NCI-H748 treated with DMSO at 0.1 percent for 48 hours (cell line): Measurements from ENCODE around the gene TGDS.
"Not testable (repeated sequence)": the region's sequence is repeated elsewhere in the genome, so short reads cannot be mapped to it uniquely, and the experiment has no call there.

Experiments
- DNase-seq: peaks from one replicate; lab custom pipeline; 2025; lab: John Stamatoyannopoulos, UW

Gene TGDS

GRCh38 chr13:94552095-94552494 is 43.9 kb downstream of the TGDS start:
- DNase-seq: no peak

DNA sequence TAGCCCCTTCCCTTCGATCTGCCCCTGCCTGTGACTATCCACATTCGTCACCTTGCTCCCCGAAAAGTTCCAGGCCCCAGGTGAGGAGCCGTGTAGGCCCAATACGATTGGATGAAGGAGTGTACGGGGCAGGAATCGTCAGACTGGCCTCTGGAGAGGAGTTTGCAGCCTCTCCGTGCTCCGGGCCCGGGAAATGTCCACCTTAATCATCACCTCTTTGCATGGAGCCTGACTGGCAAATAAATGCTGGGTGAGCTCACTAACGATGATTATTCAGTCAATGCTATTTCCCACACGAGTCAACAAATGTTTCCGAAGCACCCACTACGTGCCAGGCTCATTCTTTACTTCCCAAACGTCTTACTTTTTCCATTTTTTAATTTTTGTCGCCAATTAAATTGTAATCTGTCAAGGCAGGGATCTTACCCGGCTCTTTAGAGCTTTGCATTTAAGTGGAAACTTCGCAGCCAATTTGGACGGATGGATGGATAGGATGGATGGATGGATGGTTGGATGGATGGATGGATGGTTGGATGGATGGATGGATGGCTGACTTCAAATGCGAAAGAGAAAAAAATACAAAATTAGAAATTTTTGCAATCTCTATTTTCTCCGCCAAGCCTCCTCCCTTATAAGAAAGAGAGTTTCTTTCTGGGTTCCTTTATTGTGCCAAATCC is 45.8 kb downstream of the TGDS start:
- peak; percentile 72 for DNase-seq

DNA sequence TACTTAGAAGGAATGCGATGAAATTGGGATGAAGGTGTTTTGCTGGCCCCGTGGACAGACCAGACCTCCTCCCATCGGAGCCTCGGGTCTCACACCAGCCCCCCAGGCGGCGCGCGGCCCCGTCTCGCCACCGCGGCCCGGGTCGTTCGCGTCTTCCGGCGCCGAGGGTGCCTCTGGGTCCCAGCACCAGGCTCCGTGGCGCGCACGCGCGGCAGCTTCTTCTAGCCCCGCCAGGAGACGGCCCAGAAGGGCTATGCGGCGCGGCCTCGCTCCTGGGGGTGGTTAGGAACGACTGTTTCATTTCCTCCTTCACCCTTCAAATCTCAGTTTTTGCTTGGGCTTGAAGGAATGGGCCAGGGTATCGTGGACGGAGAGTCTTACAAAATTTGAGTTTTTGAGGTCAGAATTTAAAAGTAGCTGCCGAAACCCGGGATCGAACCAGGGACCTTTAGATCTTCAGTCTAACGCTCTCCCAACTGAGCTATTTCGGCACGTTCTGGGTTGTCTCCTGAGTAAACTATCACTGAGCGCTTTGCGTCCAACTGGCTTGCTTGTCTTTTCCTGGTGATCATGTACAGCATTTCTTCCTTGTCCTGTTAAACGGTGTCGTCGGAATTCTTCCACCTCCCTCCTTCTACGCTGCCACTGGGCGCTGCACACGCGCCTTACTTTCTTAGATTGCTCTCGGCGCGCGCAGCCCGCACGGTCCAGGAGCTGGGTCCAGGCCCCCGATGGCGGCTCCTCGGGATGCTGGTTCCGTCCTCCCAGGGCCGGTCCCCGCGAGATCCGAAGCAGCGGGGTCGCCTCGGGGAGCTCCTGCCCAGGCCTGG is 46.5 kb downstream of the TGDS start:
- peak; percentile 90 for DNase-seq

- DNase-seq: peak; percentile 68
Measured at GRCh38 chr13:94548821-94549231, 47.1 kb downstream of the TGDS start.

DNA sequence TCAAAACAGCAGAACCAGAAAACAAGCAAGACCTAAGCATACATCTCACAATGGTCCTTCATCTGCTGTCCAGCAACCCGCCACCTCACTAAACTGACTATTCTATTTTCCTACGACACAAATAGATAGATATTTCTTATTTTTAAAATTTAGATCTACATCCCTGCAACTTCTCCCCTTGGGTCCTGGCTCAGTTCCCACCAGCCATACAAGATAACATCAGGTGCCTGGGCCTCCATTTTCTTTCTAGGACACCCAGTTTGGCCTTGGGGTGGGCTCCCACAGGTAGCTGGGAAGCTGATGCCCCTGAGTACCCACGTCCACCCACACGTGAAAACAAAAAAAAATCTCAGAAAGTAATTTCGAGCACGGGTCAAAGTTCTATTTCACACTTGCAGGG is 47.6 kb downstream of the TGDS start:
- no peak for DNase-seq

- no peak for DNase-seq
Measured at GRCh38 chr13:94546061-94546839, 49.7 kb downstream of the TGDS start.

GRCh38 chr13:94544922-94545321 is 51.0 kb downstream of the TGDS start:
- no peak for DNase-seq

DNA sequence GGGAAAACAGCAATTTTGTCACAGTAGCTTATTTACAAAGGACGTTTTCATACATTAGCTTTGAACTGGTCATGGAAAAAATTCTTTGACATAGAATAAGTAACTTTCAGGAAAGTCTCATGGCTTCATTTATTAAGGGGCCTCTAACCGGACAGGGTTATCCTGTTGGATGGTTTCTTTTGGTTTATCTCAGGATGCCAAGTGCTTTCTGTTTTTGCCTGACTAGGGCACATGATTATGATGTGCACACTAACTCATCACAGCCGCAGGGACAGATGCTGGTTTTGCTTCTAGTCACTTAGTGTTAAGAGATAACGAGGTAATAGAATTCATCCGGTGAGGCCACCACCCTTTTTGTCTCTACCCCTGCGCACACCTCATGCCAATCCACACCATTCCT is 53.0 kb downstream of the TGDS start:
- no peak for DNase-seq

DNA sequence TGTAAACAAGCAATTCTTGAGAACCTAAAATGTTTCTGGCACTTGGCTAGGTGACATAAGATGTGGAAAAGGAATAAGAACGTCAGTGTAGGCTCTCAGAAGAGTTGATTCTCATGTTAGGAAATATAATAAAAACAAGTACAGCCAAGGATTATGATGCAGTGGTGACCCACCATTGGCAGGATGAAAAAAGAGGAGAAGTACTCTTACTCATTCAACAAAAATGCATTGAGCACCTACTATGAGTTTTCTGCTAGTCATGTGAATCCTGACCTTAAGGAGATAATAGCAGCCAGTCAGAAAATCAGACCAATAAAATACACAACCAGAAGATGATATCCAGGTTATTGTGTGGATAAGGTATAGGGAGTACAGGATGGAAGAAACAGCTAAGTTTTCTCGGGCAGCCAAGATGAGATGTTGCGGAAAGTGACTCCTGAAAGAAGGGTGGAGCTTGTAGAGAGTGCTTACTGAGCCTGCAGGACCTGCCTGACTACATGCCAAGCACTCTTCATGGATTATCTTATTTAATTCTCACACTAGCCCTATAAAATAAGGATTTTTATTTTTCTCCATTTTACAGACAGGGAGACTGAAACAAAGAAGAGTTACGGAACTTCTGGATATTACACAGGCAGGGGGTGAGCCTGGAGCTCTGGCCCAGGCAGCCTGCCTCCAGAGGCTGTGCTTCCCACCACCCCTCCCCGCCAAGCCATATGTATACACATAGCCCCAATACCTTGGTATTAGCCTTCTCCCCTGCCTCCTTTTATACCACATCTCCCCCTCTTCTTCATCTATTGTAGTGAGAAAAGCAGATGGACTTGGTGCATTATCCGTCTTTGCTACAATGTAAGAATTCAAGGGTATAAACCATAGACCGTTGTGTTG is 58.0 kb downstream of the TGDS start:
- DNase-seq: no peak

DNA sequence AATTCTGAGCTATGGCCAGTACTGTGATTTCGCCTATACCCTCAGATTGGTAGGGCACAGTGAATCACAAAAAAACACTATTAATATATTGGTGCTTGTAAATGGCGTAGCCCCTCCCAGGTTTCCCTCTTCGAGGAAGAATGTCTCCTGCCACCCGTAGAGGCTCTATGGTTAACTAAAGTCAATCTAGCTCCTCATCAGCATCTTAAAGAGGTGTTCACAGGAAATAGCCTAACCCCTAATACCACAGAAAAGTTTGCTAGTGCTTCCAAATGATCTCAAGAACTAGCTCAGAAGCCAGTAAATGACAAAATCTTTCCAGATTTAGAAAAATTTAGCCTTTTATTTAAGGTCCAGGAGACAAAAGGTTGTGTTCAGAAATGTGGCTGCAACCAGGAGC is 60.2 kb downstream of the TGDS start:
- DNase-seq: no peak

- no peak for DNase-seq
Measured at GRCh38 chr13:94535231-94535630, 60.7 kb downstream of the TGDS start.

DNA sequence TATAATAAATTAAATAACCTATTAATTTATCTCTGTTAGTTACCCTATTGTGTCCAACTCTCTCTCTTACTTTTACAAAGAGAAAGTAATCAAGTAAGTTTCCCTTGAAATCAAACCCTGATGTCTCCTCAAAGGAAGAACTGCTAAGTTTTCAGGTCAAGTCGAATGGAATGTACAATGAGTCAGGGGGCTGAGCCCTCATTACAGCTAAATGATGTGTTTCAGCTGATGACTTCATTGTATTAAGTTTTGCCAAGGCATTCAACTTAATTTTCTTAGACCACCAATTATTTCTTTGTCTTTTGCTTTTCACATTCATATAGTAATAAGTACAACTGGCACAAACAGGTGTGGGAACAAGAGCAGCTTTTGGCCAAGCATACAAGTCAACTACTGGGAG is 61.8 kb downstream of the TGDS start:
- no peak for DNase-seq

GRCh38 chr13:94532278-94532677 is 63.7 kb downstream of the TGDS start:
- DNase-seq: not testable (repeated sequence)

DNA sequence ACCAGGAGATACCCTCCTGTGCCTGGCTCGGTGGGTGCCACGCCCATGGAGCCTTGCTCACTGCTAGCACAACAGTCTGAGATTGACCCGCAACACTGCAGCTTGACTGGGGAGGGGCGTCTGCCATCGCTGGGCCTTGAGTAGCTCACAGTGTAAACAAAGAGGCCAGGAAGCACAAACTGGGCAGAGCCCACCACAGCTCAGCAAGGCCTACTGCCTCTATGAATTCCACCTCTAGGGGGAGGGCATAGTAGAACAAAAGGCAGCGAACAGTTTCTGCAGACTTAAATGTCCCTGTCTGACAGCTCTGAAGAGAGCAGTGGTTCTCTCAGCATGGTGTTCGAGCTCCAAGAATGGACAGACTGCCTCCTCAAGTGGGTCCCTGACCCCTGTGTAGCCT is 69.0 kb downstream of the TGDS start:
- DNase-seq: not testable (repeated sequence)

- no peak for DNase-seq
Measured at GRCh38 chr13:94525781-94526180, 70.2 kb downstream of the TGDS start.

DNA sequence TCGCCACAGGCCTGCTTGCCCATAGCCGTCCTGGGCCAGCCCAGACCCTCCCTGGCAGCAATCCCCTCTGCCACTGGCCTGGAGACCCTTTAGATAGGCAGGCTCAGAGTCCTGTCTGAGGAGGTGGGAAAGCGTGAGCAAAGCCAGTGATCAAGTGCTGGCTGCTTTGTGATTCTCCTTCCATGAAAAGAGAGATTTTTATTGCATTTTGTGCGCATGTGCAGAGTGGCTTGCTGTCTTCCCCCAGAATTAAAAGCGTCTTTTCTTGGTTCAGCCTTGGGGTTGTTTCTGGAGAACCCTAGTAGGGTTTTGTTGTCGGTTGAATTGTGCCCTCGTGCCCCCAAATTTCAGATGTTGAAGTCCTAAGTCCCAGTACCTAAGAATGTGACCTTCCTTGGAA is 71.5 kb downstream of the TGDS start:
- DNase-seq: no peak
